ENCODE measurements around the gene KRT78.
"Not testable (repeated sequence)": the region's sequence is repeated elsewhere in the genome, so short reads cannot be mapped to it uniquely, and the experiment has no call there.

The KRT78 gene

DNA sequence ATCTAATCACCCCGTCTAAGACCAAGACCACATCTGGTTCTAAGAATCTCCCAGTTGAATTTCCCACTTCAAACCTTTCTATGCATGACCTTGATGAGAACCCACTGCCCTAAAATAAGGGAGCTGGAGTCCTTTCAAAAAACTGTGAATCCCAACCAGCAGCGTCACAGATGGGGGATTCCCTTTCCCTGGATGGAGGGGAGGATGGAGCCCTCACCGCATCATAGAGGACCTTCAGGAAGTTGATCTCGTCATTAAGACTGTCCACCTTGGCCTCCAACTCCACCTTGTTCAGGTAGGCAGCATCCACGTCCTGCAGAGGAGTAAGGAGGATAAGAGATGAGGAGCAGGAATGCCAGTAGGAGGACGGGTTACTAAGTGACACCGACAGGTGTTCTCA is 39.6 kb downstream of the KRT78 start:
- no peak for DNase-seq

DNA sequence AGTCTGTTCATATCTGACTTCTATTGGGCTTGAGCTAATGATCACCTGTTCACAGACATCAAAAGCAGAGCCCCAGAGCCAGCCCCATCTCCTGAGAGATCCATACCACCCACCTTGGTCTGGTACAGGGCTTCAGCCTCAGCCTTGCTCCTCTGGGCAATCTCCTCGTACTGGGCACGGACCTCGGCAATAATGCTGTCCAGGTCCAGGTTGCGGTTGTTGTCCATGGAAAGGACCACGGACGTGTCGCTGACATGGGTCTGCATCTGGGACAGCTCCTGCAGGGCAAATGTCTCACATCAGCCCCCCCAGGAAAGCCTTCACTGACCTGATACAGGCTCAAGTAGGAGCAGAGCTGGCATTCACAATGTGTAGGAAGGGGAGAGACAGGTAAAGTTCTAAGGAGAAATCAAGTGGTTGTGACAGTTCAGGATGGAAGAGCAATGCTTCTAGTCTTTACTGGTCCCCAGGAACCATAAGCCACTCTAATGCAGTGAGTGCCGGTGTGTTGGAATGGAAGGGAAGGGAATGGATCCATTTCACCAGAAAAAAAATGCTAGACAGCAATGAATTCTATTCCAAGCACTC is 40.1 kb downstream of the KRT78 start:
- DNase-seq: no peak

DNA sequence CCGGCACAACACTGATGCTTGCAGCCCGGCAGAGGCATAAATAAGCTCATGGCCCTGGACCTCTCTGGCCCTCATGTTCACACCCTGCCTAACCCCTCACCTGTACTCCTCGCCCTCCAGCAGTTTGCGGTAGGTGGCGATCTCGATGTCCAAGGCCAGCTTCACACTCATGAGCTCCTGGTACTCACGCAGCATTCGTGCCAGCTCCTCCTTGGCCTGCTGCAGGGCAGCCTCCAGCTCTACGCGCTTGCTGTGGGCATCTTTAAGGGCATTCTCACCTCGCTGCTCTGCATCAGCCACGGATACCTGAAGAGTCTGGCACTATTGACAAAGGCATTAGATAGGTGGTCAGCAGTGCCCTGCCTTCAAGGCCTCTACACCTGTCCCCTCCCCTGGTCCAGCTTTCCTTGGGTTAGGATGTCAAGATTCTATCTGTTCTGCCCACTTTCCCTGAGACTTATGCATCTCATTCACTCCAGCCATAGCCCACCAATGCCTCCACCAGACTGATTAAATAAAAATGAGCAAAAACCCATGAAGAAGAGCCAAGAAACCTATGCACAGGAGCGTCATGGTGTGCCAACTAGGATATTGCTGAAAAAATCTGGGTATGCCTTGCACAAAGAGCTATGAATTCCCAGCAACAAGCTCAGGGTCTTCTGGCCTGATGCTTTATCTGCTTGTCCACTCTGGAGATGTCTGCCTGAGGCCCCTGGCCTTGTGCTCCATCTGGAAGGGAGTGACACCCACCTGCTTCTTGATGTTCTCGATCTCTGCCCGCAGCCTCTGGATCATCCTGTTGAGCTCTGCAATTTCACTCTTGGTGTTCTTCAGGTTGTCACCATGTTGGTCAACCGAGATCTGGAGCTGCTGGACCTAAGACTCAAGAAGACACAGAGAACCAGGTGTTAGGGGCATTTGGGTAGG is 41.0 kb downstream of the KRT78 start:
- DNase-seq: no peak

- no peak for DNase-seq
Measured at GRCh38 chr12:52806821-52807543, 41.8 kb downstream of the KRT78 start.

- DNase-seq: no peak
Measured at GRCh38 chr12:52806169-52806811, 42.5 kb downstream of the KRT78 start.

DNA sequence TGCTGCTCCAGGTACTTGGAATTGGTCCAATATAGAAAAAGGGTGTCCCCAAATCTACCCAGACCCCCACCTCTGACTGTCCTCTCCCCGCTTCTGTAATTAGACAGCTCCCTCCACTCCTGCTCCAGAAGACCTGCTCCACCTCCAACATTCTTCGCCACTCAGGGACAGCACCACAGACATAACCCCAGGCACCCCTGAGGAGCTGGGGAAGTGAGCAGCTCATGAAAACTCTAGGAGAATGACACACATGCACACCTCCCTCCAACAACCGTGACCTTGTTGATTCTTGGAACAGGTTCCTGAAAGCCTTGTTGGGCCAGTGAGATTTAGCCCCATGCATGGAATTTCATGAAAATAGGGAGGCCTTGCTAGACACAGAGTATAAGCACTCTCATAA is 43.1 kb downstream of the KRT78 start:
- DNase-seq: no peak

- no peak for DNase-seq
Measured at GRCh38 chr12:52805000-52805399, 43.8 kb downstream of the KRT78 start.

DNA sequence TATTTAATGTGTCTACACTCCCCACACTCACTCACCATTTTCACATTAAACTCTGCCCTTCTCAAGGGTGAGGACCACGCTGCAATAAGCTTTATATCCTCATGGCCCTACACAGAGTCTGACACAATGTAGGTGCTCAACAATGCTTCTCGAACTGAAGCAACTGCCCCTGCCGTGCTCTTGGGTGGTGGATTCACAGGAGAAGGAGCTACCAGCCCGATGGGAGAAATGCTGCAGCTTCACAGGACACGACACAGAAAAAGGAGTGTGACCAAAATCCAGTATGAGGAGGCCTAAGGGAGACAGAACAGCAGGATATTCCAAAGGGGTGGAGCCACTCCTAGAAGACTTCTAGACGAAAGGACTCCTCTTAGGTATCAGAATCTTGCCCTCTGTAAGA is 46.4 kb downstream of the KRT78 start:
- DNase-seq: no peak

GRCh38 chr12:52801773-52802172 is 47.0 kb downstream of the KRT78 start:
- no peak for DNase-seq

GRCh38 chr12:52800259-52800917 is 48.4 kb downstream of the KRT78 start:
- DNase-seq: no peak

- no peak for DNase-seq
Measured at GRCh38 chr12:52799505-52800211, 49.1 kb downstream of the KRT78 start.

- no peak for DNase-seq
Measured at GRCh38 chr12:52798671-52799504, 49.9 kb downstream of the KRT78 start.

GRCh38 chr12:52798003-52798670 is 50.7 kb downstream of the KRT78 start:
- DNase-seq: no peak

DNA sequence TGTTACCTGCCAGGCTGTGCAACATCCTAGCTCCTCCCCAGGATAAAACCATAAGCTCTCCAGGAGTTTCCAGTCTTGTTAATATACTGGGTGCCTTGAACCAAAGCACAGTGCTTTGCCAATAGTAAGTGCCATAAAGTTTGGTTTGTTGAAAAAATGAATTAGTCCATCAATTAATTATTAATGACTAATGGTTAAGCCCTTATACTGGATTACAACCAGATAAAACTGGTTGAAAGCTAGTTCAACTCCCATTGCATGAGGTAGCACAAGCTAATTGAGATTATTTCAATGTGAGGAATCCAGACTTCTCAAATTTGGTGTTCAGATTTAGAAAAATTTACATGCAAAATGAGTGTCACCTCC is 51.3 kb downstream of the KRT78 start:
- DNase-seq: no peak

GRCh38 chr12:52796839-52797528 is 51.8 kb downstream of the KRT78 start:
- no peak for DNase-seq

- DNase-seq: no peak
Measured at GRCh38 chr12:52796429-52796794, 52.4 kb downstream of the KRT78 start.

GRCh38 chr12:52795694-52796428 is 52.9 kb downstream of the KRT78 start, which contains the start of gene KRT3:
KRT3 (minus strand) TSS chr12:52796117; CDS start chr12:52796042, 75 bp downstream.
- DNase-seq: no peak

- not testable (repeated sequence) for DNase-seq
Measured at GRCh38 chr12:52795332-52795674, 53.5 kb downstream of the KRT78 start.
